Mucosa of rectum (tissue), 2 donors: ENCODE measurements around the gene ZNF415.
"Not testable (repeated sequence)": the region's sequence is repeated elsewhere in the genome, so short reads cannot be mapped to it uniquely, and the experiment has no call there.

Experiments used
- H3K27ac ChIP-seq, 2 donors: one replicate each; pipeline ENCODE4 v1.7.0; 2013; ENCODE audit warnings: inconsistent platforms in 2 of 2, low read depth in 2 of 2, low read length in 2 of 2
- H3K27me3 ChIP-seq, 2 donors: one replicate each; pipeline ENCODE4 v1.7.0; 2013; ENCODE audit warnings: low read length in 2 of 2; ENCODE audit not compliant: control insufficient read depth in 2 of 2, insufficient read depth in 2 of 2
- H3K36me3 ChIP-seq, 2 donors: one replicate each; pipeline ENCODE4 v1.7.0; 2013; ENCODE audit warnings: low read length in 2 of 2; ENCODE audit not compliant: control insufficient read depth in 2 of 2, insufficient read depth in 2 of 2
- H3K4me1 ChIP-seq, 2 donors: one replicate each; pipeline ENCODE4 v1.7.0; 2013; ENCODE audit warnings: low read length in 2 of 2, mild to moderate bottlenecking in 1 of 2; ENCODE audit not compliant: control insufficient read depth in 2 of 2, insufficient read depth in 2 of 2
- H3K4me3 ChIP-seq, 2 donors: one replicate each; pipeline ENCODE4 v1.7.0; 2013; ENCODE audit warnings: low read length in 2 of 2
- H3K9ac ChIP-seq, 2 donors: one replicate each; pipeline ENCODE4 v1.7.0; 2013; ENCODE audit warnings: low read length in 2 of 2, low read depth in 1 of 2, mild to moderate bottlenecking in 1 of 2
- H3K9me3 ChIP-seq, 2 donors: one replicate each; pipeline ENCODE4 v1.7.0; 2013; ENCODE audit warnings: low read length in 2 of 2; ENCODE audit not compliant: control insufficient read depth in 2 of 2
- donor health status: healthy.
- donor health status: Normal muscosa, but diverticular disease.

ZNF415 gene

DNA sequence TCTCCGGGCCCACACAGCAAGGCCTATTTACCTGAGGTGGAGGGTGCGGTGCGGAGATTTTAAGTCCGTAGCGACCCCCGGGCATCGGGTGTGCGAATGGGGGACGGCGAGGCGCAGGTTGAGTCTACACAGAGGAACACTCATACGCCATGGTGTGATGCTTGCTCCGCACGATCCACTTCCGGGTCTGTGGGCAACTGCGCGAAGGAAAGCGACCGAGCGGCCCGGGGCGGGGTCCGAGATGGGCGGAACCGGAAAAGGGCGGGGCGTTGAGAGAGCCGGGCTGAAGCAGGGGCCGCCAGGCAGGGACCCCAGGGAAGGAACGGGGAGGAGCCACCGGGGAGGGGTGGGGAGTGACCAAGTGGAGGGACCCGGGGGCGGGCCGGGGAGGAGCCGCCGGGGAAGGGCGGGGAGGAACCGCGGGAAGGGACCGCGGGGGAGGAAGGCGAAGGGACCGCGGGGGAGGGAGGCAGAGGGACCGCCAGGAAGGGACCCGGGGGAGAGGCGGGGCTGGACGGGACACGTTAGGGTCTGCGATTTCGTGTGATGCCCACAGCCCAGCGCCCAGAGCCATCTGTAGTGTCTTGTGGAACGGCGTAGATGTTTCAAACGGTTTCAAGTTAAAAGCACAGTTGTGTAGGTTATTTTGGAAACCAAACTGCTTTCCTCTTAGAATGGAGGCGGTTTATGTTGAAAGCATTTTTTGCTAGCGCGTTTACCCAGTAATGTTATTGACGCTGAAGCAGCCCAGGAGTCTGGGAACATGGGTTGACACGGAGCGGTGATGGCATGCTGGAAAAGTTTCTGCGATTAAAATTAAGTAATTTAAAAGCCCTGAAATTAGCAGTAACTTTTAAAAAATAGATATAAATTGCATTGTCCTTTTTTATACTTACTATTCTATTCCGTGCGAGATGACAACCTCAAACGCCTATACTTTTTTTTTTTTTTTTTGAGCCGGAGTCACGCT, 29.2 kb downstream of the ZNF415 start, which contains the start of gene ZNF160:
Gene ZNF160, minus strand, starts transcription at position 189 of the 970 bp plus-strand sequence. CDS start 17,146 bp downstream, outside the sequence.
- Histone ChIP-seq H3K27ac (peak within 1 kb of the TSS; percentile 86 to 88), H3K9ac (peak within 1 kb of the TSS; percentile 90 to 94), H3K27me3 (no peaks in the 10 kb centered on the region), H3K36me3 (peaks cover 1 to 10% of the 10 kb centered on the region in 2 donors), H3K4me1 (peaks cover 7 to 9% of the 10 kb centered on the region in 2 donors), H3K4me3 (peak within 1 kb of the TSS; percentile 83 to 97), H3K9me3 (peaks cover 0 to 2% of the 10 kb centered on the region in 2 donors)

DNA sequence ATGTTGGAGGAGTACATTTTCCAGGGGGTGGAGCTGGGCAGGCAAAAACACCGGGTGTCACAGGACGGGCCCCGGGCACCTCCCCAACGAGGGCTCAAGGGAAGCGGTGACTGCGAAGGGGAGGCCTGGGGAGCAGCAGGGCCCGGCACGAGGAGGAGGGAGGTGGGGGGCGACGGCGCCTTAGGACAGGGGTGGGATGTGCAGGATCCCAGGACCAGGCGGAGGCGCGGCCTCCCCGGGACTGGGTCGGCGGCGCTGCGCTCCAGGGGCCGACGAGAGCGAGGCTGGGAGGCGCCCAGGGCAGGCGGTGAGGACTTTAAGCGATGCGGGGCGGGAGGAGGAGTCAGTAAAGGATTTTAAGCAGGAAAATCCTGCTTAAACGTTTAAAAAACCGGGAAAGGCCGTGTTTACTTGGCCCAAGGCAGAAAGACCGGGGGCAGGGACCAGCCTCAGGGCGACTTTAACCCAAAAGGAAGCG, 29.9 kb downstream of the ZNF415 start:
- Histone ChIP-seq H3K4me1 (peaks cover 7 to 9% of the 10 kb centered on the region in 2 donors), H3K9ac (peak overlapping the region; percentile 90 to 94), H3K36me3 (peaks cover 4 to 11% of the 10 kb centered on the region in 2 donors), H3K4me3 (peak overlapping the region; percentile 83 to 97), H3K9me3 (no peaks in the 10 kb centered on the region), H3K27ac (peak overlapping the region; percentile 86 to 88), H3K27me3 (no peaks in the 10 kb centered on the region)

DNA sequence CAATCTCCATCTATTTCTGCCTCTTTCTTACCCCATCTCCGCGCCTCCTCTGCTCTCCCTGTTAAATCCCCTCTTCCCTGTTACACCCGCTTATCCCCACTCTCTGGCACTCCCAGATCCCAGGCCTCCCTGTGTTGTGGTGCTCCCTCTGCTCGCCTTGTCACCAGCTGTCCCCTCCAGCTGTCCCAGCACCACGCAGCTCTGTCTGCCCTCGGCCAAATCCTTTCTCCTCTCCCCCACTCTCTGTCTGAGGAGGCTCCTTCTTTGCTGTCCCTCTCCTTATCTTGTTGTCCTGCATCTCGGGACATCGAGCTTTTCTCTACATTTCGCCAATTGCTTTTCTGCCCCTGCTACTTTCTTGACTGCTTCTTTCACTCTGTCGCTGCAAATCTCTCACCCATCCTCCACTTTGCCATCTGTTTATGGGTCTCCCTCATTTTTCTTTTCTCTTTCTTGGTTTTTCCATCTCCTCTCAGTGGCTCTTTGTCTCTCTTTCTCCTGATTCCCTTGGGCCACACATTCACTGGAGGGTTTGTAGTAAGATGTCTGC, 30.4 kb downstream of the ZNF415 start:
- peak overlapping the region; percentile 86 to 88 for H3K27ac ChIP-seq
- H3K4me1 ChIP-seq, result peaks cover 7 to 9% of the 10 kb centered on the region in 2 donors
- peak overlapping the region; percentile 90 to 94 for H3K9ac ChIP-seq
- H3K27me3 ChIP-seq, result no peaks in the 10 kb centered on the region
- peak overlapping the region; percentile 83 to 97 for H3K4me3 ChIP-seq
- H3K9me3 ChIP-seq, result no peaks in the 10 kb centered on the region
- H3K36me3 ChIP-seq, result peaks cover 8 to 12% of the 10 kb centered on the region in 2 donors

DNA sequence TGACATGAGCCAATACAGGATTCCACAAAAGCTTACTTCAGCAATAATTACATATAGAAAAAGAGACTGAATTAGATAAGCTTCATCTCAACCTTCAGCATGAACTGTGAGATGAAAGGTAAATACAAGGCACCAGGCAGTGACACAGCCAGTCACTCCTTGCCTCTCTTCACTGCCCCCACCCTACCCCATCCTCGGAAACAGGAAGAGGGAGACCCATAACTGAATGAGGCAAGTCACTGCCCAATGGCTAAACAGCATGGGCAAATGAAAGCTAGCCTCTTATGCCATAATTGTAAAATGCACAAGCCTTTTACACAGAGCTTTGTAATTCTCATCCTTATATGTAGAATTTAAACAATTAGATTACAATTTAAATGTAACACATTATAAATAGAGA, 31.2 kb downstream of the ZNF415 start:
- H3K27ac ChIP-seq, result no peak overlapping the region
- peaks cover 8 to 12% of the 10 kb centered on the region in 2 donors for H3K36me3 ChIP-seq
- no peaks in the 10 kb centered on the region for H3K9me3 ChIP-seq
- H3K9ac ChIP-seq, result no peak overlapping the region
- H3K4me1 ChIP-seq, result peaks cover 7 to 9% of the 10 kb centered on the region in 2 donors
- H3K4me3 ChIP-seq, result no peak overlapping the region
- H3K27me3 ChIP-seq, result no peaks in the 10 kb centered on the region

DNA sequence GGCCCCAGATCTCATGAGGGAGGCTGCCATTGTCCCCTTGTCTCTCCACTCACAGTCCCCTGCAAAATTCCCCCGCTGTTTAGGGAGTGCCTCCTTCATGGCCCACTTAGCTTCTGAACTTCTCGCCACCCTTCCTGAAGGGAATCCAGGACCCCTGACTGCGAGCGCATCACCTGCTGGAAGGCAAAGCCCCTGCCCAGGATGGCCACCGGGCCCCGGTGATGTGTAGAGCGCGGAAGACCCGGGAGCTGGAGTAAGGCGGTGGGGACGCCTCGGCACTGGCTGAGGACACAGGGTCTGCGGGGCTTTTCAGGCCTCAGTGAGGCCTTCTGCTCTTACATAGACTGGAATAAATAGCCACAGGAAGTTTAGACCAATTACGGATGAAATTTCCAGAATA, 34.1 kb downstream of the ZNF415 start:
- H3K9me3 ChIP-seq, H3K4me1 ChIP-seq: not testable (repeated sequence)

DNA sequence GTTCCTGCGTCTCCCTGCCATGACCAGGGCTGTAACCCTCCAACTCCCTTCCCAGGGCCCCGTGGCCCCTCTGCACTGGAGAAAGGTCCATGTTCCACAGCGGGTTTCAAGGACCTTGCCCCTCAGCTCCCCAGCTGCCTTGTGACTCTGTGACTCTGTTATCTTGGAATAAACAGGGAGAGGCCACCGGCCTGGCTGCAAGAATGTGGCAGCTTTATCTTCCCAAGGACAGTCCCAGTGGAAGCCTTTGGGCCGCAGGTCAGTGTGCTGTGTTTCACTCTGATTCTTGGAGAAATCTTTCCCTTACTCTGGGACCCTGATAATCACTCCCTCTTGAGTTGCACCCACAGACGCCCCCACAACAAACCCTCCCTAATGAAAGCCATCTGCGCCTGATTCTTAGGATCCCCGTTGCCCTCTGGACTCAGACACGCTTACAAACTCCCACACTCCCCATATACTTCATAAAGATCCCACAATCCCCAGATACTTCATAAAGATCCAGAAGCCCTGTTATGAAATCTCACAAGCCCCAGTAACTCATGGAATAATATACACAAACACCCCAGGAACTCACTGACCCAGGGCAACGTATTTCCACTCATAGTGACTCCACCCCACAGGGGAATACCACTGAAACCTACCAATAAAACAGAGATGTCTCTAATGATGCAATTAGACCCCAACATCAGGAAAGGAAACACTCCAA, 35.6 kb downstream of the ZNF415 start:
- peaks cover 13 to 26% of the 10 kb centered on the region in 2 donors for H3K36me3 ChIP-seq
- not testable (repeated sequence) for H3K9ac ChIP-seq, H3K9me3 ChIP-seq, H3K4me1 ChIP-seq, H3K4me3 ChIP-seq, H3K27me3 ChIP-seq, H3K27ac ChIP-seq

More for the DNA sequence above, 34.1 kb downstream of the ZNF415 start:
- not testable (repeated sequence) for H3K9ac ChIP-seq, H3K4me3 ChIP-seq, H3K27ac ChIP-seq, H3K27me3 ChIP-seq
- H3K36me3 ChIP-seq, result peaks cover 11 to 22% of the 10 kb centered on the region in 2 donors

- not testable (repeated sequence) for H3K27ac ChIP-seq, H3K4me3 ChIP-seq, H3K4me1 ChIP-seq, H3K9ac ChIP-seq, H3K9me3 ChIP-seq, H3K27me3 ChIP-seq
- H3K36me3 ChIP-seq, result peaks cover 15 to 26% of the 10 kb centered on the region in 2 donors
Measured at GRCh38 chr19:53096579-53096978, 36.1 kb downstream of the ZNF415 start.

- Histone ChIP-seq H3K4me3 (no peak overlapping the region), H3K27ac (no peak overlapping the region), H3K4me1 (no peaks in the 10 kb centered on the region), H3K27me3 (no peaks in the 10 kb centered on the region), H3K9ac (no peak overlapping the region), H3K9me3 (no peaks in the 10 kb centered on the region), H3K36me3 (peaks cover 28 to 36% of the 10 kb centered on the region in 2 donors)
Measured at GRCh38 chr19:53094754-53095575, 37.7 kb downstream of the ZNF415 start.

GRCh38 chr19:53092723-53093122, 40.0 kb downstream of the ZNF415 start:
- no peak overlapping the region for H3K9ac ChIP-seq
- H3K4me1 ChIP-seq, result no peaks in the 10 kb centered on the region
- no peak overlapping the region for H3K27ac ChIP-seq
- no peaks in the 10 kb centered on the region for H3K9me3 ChIP-seq
- peaks cover 33 to 34% of the 10 kb centered on the region in 2 donors for H3K36me3 ChIP-seq
- H3K4me3 ChIP-seq, result no peak overlapping the region
- no peaks in the 10 kb centered on the region for H3K27me3 ChIP-seq
